Epithelial cell of proximal tubule (primary cell): Measurements from ENCODE around the gene L3MBTL4. TPM values are rescaled to one million over a fixed set of nuclear protein-coding genes. Genes with fewer than 3 reads are reported as not detected.
"Not testable (repeated sequence)": the region's sequence is repeated elsewhere in the genome, so short reads cannot be mapped to it uniquely, and the experiment has no call there.

Source experiments
- DNase-seq: peaks from one replicate; pipeline ENCODE4 v3.0.0-alpha.2; 2011; ENCODE audit warnings: low read depth
- H3K4me3 ChIP-seq: 2 replicates; pipeline ENCODE4 v1.5.1; 2011; ENCODE audit warnings: low read depth, mild to moderate bottlenecking, low read length
- CTCF ChIP-seq: conservative IDR thresholded peaks from 2 replicates; pipeline ENCODE4 v1.5.1; 2012; ENCODE audit warnings: low read depth, mild to moderate bottlenecking, low read length
- total RNA-seq: library from RNA; depleted of rRNA; stranded (reverse); fragments of >200 nt; gene quantifications from 2 replicates; pipeline ENCODE4 v1.2.3, GENCODE V29; 2015

Gene L3MBTL4
- total RNA-seq, 1 donor from 2014 or later = 4.0 TPM

- DNase-seq = no peak
- no peak for TF ChIP-seq CTCF
- no peak overlapping the region for H3K4me3 ChIP-seq
Observed at GRCh38 chr18:6194640-6195039, 220.1 kb downstream of the L3MBTL4 start.

- H3K4me3 ChIP-seq, DNase-seq: not testable (repeated sequence)
Observed at GRCh38 chr18:6185782-6186181, 228.9 kb downstream of the L3MBTL4 start.

GRCh38 chr18:6174983-6175745 is 239.5 kb downstream of the L3MBTL4 start:
- no peak for TF ChIP-seq CTCF
- peak; percentile 6 for DNase-seq
- H3K4me3 ChIP-seq = no peak overlapping the region

GRCh38 chr18:6170604-6171003 is 244.1 kb downstream of the L3MBTL4 start:
- no peak overlapping the region for H3K4me3 ChIP-seq
- DNase-seq = no peak
- no peak for TF ChIP-seq CTCF

- no peak for TF ChIP-seq CTCF
- H3K4me3 ChIP-seq = no peak overlapping the region
- DNase-seq = no peak
Observed at GRCh38 chr18:6161549-6161948, 253.2 kb downstream of the L3MBTL4 start.

- no peak for DNase-seq
- H3K4me3 ChIP-seq = no peak overlapping the region
- no peak for TF ChIP-seq CTCF
Observed at GRCh38 chr18:6159426-6159825, 255.3 kb downstream of the L3MBTL4 start.

- no peak for DNase-seq
- no peak for TF ChIP-seq CTCF
- H3K4me3 ChIP-seq = no peak overlapping the region
Observed at GRCh38 chr18:6158958-6159357, 255.8 kb downstream of the L3MBTL4 start.
